Measurements from ENCODE around the gene PRRC2B.
"Not testable (repeated sequence)": the region's sequence is repeated elsewhere in the genome, so short reads cannot be mapped to it uniquely, and the experiment has no call there.

Gene PRRC2B

GRCh38 chr9:131393622-131394463 is at the start of gene PRRC2B:
Gene PRRC2B (plus strand): TSS chr9:131394086. CDS start chr9:131430145, 36,059 bp downstream.
- DNase-seq, result peak; percentile 93

- DNase-seq, result not testable (repeated sequence)
Measured at GRCh38 chr9:131344931-131345535, 48.9 kb upstream of the PRRC2B start.

- no peak for DNase-seq
Measured at GRCh38 chr9:131346559-131346958, 47.3 kb upstream of the PRRC2B start.

- DNase-seq, result no peak
Measured at GRCh38 chr9:131347376-131348020, 46.4 kb upstream of the PRRC2B start.

DNA sequence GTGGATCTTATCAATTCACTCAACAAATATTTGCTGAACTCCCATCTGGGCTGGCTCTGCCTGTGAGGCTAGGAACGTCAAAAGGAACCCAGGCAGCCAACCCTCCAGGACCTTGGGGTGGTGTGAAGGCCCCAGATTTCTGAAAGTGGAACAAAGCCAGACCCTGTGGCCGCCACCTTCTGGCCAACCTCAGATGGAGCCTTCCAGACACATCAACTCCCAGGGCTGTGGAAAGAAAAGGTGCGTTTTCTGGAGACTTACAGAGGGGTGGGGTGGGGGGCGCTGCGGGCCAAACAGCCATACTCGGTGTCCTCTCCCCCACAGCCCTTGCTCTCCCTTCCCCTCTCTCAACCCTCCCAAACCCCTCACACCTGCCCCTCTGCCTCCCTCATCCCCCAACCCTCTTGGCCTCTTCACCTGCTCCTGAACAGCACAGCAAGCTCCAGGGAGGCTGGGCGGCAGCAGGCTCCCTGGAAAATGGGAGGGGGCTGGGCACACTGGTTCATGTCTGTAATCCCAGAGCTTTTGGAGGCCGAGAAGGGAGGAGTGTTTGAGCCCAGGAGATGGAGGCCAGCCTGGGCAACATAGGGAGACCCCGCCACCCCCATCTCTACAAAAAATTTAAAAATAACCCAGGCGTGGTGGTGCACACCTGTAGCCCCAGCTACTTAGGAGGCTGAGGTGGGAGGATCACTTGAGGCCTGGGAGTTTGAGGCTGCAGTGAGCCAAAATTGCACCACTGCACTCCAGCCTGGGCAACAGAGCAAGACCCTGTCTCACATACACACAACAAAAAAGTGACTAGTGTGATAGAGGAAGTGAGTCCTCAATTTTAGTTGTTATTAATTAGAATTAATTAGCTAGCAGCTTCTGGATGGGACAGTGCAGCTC is 45.0 kb upstream of the PRRC2B start:
- no peak for DNase-seq

DNA sequence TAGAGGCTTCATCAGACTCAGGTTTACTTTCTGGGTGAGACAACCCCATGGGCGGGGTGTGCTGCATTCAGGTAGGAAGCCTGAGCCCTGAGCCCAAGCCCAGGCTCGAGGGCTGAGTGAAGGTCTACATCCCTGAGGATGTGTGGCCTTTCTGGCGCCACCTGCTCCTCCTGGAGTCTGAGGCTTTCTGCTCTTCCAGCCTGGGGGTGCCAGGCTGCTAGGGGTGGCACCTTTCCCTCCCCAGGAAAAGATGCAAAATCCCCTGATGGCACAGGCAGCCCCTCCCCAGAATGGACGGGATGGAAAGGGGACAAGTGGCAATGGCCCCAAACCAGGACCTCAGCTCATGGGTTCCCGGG is 44.4 kb upstream of the PRRC2B start:
- no peak for DNase-seq

GRCh38 chr9:131349881-131350563 is 43.9 kb upstream of the PRRC2B start:
- peak; percentile 88 for DNase-seq

DNA sequence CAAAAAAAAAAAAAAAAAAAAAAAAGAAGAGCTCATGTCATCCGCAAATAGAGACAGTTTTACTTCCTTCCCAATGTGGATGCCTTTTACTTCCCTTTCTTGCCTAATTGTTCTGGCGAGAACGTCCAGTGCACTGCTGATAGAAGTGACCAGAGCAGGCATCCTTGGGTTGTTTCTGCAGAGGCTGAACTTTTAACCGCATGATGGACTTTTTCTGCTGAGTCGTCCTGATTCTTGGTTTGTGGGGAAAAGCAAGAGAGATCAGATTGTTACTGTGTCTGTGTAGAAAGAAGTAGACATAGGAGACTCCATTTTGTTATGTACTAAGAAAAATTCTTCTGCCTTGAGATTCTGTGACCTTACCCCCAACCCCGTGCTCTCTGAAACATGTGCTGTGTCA is 37.4 kb upstream of the PRRC2B start:
- not testable (repeated sequence) for DNase-seq

DNA sequence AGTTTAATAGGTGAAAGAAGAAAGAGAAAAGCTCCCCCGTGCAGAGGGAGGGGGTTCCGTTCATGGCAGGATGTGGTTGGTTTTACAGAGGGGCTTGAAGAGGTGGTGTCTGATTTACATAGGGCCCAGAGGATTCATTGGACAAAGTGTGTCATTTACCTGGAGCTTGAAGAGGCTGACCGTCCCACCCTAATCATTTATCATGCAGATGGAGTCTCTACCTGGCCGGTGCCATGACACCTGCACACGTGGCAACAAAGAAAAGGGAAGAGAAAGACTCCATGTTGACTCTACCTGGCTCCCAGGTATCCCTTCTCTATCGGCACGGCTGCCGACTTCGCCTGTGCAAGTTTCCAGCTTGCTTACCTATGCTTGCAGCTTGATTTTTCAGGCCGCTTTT is 35.3 kb upstream of the PRRC2B start:
- DNase-seq, result no peak

DNA sequence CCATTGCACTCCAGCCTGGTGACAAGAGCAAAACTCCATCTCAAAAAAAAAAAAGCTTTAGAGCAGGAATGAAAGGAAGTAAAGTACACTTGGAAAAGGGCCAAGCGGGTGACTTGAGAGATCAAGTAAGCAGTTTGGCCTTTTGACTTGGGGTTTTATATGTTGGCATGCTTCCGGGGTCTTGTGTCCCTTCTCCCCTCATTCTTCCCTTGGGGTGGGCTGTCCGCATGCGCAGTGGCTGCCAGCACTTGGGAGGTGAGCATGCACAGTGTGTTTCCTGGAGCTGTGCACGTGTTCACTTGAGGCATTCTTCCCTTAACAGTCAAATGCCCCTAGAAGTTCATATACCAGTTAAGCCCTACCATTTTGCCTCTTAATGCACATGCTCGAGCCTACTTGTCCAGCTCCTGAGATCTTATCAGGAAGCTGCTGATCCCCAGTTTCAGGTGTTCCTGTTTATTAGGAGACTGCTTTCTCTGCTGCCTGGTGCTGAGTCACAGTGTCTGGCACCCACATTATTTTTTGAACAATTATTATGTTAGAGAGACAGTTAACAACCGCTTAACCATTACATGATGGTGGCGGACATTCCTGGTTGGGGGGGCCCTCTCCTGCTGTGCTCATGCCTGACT is 32.6 kb upstream of the PRRC2B start:
- DNase-seq, result no peak

- no peak for DNase-seq
Measured at GRCh38 chr9:131365546-131365945, 28.3 kb upstream of the PRRC2B start.

DNA sequence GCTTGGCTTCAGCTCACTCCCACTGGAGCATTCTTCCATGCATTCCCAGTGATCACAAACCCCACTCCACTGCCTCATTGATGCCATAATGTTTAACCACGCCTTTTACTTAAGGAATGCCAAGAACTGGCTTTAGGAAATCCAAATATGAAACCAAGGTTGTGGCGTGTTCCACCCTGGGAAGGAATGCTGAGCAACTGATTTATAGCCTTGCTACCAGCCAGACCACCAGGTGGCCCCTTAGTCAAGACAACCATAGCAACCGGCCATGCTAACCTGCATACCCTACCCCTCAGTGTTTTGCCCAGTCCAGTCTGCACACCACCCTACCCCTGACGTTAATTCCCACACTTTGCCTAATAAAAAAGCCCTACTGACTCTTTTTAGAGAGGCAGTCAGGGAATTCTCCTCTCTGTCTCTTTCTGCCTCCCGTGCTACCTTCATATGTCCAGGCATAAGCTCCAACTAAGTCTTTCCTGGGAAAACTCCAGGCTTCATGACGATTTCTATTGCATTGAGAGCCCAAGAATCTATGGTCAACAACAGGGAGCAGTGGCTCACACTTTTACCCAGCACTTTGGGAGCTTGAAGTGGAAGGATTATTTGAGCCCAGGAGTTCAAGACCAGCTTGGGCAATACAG is 27.0 kb upstream of the PRRC2B start:
- DNase-seq, result peak; percentile 59

GRCh38 chr9:131367450-131367849 is 26.4 kb upstream of the PRRC2B start:
- DNase-seq, result no peak

DNA sequence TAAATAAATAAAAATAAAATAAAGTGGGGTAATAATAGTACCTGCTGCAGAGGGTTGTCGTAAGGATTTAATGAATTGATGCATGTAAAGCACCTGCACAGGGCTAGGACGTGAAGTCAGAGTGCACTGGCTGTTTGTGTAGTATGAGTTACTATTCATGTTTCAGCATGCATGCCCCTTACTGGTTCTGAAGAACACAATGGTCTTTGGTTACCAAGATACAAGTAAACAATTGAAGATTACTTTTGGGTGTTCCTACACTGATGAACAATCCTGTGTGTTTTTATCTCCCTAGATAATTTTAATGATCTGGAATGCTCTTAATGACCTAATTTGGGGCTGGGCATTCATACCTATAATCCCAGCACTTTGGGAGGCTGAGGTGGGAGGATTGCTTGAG is 23.2 kb upstream of the PRRC2B start:
- no peak for DNase-seq

GRCh38 chr9:131372599-131372973 is 21.3 kb upstream of the PRRC2B start:
- DNase-seq, result not testable (repeated sequence)

DNA sequence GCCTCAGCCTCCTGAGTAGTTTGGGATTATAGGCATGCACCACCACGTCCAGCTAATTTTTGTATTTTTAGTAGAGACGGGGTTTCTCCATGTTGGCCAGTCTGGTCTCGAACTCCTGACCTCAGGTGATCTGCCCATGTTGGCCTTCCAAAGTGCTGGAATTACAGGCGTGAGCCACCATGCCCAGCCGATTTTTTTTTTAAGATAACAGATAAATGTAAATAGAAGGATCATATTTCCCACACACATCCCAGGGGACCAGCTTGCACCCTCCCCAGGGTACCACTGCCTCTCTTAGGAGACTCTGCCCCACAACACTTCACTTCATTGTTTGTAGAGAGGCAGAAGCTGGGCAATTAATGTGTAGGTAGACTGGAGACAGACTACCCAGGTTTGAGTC is 19.2 kb upstream of the PRRC2B start:
- not testable (repeated sequence) for DNase-seq

- DNase-seq, result no peak
Measured at GRCh38 chr9:131379056-131379455, 14.8 kb upstream of the PRRC2B start.

GRCh38 chr9:131382850-131383729 is 10.8 kb upstream of the PRRC2B start:
- peak; percentile 88 for DNase-seq

DNA sequence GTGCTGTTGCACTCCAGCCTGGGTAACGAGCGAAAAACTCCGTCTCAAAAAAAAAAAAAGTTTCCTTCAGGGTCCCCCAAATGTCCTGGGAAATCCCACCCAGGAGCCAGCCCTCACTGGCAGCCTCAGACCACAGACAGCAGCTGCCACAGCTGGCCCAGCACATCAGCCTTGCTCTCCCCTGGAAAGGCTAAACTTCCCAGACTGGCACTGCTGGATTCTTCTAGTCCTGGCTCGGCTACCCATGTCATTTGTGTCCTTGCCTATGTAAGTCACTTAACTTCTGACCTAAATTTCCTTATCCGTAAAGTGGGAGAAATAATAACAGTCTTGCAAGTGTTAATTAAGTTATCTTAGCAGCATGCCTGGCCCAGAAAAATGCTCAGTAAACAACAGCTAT is 8.6 kb upstream of the PRRC2B start:
- DNase-seq, result peak; percentile 43

GRCh38 chr9:131386281-131386680 is 7.6 kb upstream of the PRRC2B start:
- DNase-seq, result no peak

All from right hindlimb (tissue), 1 donor.